ENCODE results near the gene DLGAP1.
A peak's percentile ranks its signal among the peaks of the same experiment; 100 is the strongest.
"Not testable (repeated sequence)": the region's sequence is repeated elsewhere in the genome, so short reads cannot be mapped to it uniquely, and the experiment has no call there.

DLGAP1 gene

GRCh38 chr18:4035521-4035920 is 419.6 kb downstream of the DLGAP1 start:
- POLR2A ChIA-PET = no interaction called here
- CTCF ChIA-PET = no interaction called here
- Histone ChIP-seq H3K27ac (ENCODE audit: insufficient read depth in 1 of 2, low read depth in 1 of 2, low read length in 2 of 2, poor library complexity in 1 of 2, severe bottlenecking in 2 of 2) (no peak overlapping the region), H3K4me3 (ENCODE audit: control insufficient read depth in 1 of 7, extremely low read depth in 1 of 7, insufficient read depth in 4 of 7, low read depth in 2 of 7, low read length in 6 of 7) (no peak overlapping the region), H3K27me3 (replicated peaks in 2 of 5; ENCODE audit: control insufficient read depth in 4 of 5, insufficient read depth in 5 of 5, low read length in 4 of 5) (peaks cover 0 to 8% (median 2%) of the 10 kb centered on the region in 5 experiments), H3K36me3 (ENCODE audit: control insufficient read depth in 4 of 4, insufficient read depth in 4 of 4, low read length in 3 of 4) (no peaks in the 10 kb centered on the region), H3K4me1 (ENCODE audit: control extremely low read depth in 1 of 4, control insufficient read depth in 4 of 4, insufficient read depth in 4 of 4, low read length in 3 of 4) (no peaks in the 10 kb centered on the region), H3K9me3 (ENCODE audit: control extremely low read depth in 1 of 5, control insufficient read depth in 4 of 5, insufficient read depth in 2 of 5, low read depth in 1 of 5, low read length in 4 of 5) (peaks cover 0 to 4% (median 0%) of the 10 kb centered on the region in 5 experiments)
- 15% methylated on average over 5 of the region's 6 CpGs for WGBS (ENCODE audit: insufficient coverage)
- peak; percentile 1 to 18 (median 8) for DNase-seq

GRCh38 chr18:4034815-4035214 is 420.3 kb downstream of the DLGAP1 start:
- POLR2A ChIA-PET; H3K4me3 ChIP-seq (ENCODE audit: control insufficient read depth in 1 of 7, extremely low read depth in 1 of 7, insufficient read depth in 4 of 7, low read depth in 2 of 7, low read length in 6 of 7); CTCF ChIA-PET; H3K27me3 ChIP-seq (replicated peaks in 2 of 5; ENCODE audit: control insufficient read depth in 4 of 5, insufficient read depth in 5 of 5, low read length in 4 of 5); H3K36me3 ChIP-seq (ENCODE audit: control insufficient read depth in 4 of 4, insufficient read depth in 4 of 4, low read length in 3 of 4); H3K27ac ChIP-seq (ENCODE audit: insufficient read depth in 1 of 2, low read depth in 1 of 2, low read length in 2 of 2, poor library complexity in 1 of 2, severe bottlenecking in 2 of 2); H3K9me3 ChIP-seq (ENCODE audit: control extremely low read depth in 1 of 5, control insufficient read depth in 4 of 5, insufficient read depth in 2 of 5, low read depth in 1 of 5, low read length in 4 of 5); H3K4me1 ChIP-seq (ENCODE audit: control extremely low read depth in 1 of 4, control insufficient read depth in 4 of 4, insufficient read depth in 4 of 4, low read length in 3 of 4); DNase-seq: not testable (repeated sequence)
- WGBS (ENCODE audit: insufficient coverage) = no CpG with 5 or more reads among the region's 4 CpGs

GRCh38 chr18:4026542-4026941 is 428.6 kb downstream of the DLGAP1 start:
- WGBS (ENCODE audit: insufficient coverage) = no CpG with 5 or more reads among the region's 1 CpG
- no peak for DNase-seq
- CTCF ChIA-PET = no interaction called here
- Histone ChIP-seq H3K9me3 (ENCODE audit: control extremely low read depth in 1 of 5, control insufficient read depth in 4 of 5, insufficient read depth in 2 of 5, low read depth in 1 of 5, low read length in 4 of 5) (peaks cover 0 to 9% (median 0%) of the 10 kb centered on the region in 5 experiments), H3K4me1 (ENCODE audit: control extremely low read depth in 1 of 4, control insufficient read depth in 4 of 4, insufficient read depth in 4 of 4, low read length in 3 of 4) (no peaks in the 10 kb centered on the region), H3K27me3 (replicated peaks in 2 of 5; ENCODE audit: control insufficient read depth in 4 of 5, insufficient read depth in 5 of 5, low read length in 4 of 5) (no peaks in the 10 kb centered on the region), H3K4me3 (ENCODE audit: control insufficient read depth in 1 of 7, extremely low read depth in 1 of 7, insufficient read depth in 4 of 7, low read depth in 2 of 7, low read length in 6 of 7) (no peak overlapping the region), H3K27ac (ENCODE audit: insufficient read depth in 1 of 2, low read depth in 1 of 2, low read length in 2 of 2, poor library complexity in 1 of 2, severe bottlenecking in 2 of 2) (no peak overlapping the region), H3K36me3 (ENCODE audit: control insufficient read depth in 4 of 4, insufficient read depth in 4 of 4, low read length in 3 of 4) (no peaks in the 10 kb centered on the region)
- POLR2A ChIA-PET = no interaction called here

- CTCF ChIA-PET = no interaction called here
Measured at GRCh38 chr18:4024702-4025101, 430.4 kb downstream of the DLGAP1 start.

GRCh38 chr18:4022749-4023148 is 432.4 kb downstream of the DLGAP1 start:
- POLR2A ChIA-PET; H3K27me3 ChIP-seq (replicated peaks in 2 of 5; ENCODE audit: control insufficient read depth in 4 of 5, insufficient read depth in 5 of 5, low read length in 4 of 5); DNase-seq; H3K4me1 ChIP-seq (ENCODE audit: control extremely low read depth in 1 of 4, control insufficient read depth in 4 of 4, insufficient read depth in 4 of 4, low read length in 3 of 4); H3K27ac ChIP-seq (ENCODE audit: insufficient read depth in 1 of 2, low read depth in 1 of 2, low read length in 2 of 2, poor library complexity in 1 of 2, severe bottlenecking in 2 of 2); H3K9me3 ChIP-seq (ENCODE audit: control extremely low read depth in 1 of 5, control insufficient read depth in 4 of 5, insufficient read depth in 2 of 5, low read depth in 1 of 5, low read length in 4 of 5); H3K36me3 ChIP-seq (ENCODE audit: control insufficient read depth in 4 of 4, insufficient read depth in 4 of 4, low read length in 3 of 4); CTCF ChIA-PET; H3K4me3 ChIP-seq (ENCODE audit: control insufficient read depth in 1 of 7, extremely low read depth in 1 of 7, insufficient read depth in 4 of 7, low read depth in 2 of 7, low read length in 6 of 7): not testable (repeated sequence)
- WGBS (ENCODE audit: insufficient coverage) = no CpG with 5 or more reads among the region's 1 CpG

More at GRCh38 chr18:4024702-4025101, 430.4 kb downstream of the DLGAP1 start:
- POLR2A ChIA-PET = no interaction called here
- no peaks in the 10 kb centered on the region for H3K36me3 ChIP-seq (ENCODE audit: control insufficient read depth in 4 of 4, insufficient read depth in 4 of 4, low read length in 3 of 4)
- DNase-seq = no peak
- H3K4me3 ChIP-seq (ENCODE audit: control insufficient read depth in 1 of 7, extremely low read depth in 1 of 7, insufficient read depth in 4 of 7, low read depth in 2 of 7, low read length in 6 of 7) = no peak overlapping the region
- peaks cover 0 to 9% (median 0%) of the 10 kb centered on the region in 5 experiments for H3K9me3 ChIP-seq (ENCODE audit: control extremely low read depth in 1 of 5, control insufficient read depth in 4 of 5, insufficient read depth in 2 of 5, low read depth in 1 of 5, low read length in 4 of 5)
- 90% methylated on average over 1 of the region's 2 CpGs for WGBS (ENCODE audit: insufficient coverage)
- no peaks in the 10 kb centered on the region for H3K27me3 ChIP-seq (replicated peaks in 2 of 5; ENCODE audit: control insufficient read depth in 4 of 5, insufficient read depth in 5 of 5, low read length in 4 of 5)
- H3K27ac ChIP-seq (ENCODE audit: insufficient read depth in 1 of 2, low read depth in 1 of 2, low read length in 2 of 2, poor library complexity in 1 of 2, severe bottlenecking in 2 of 2) = no peak overlapping the region
- no peaks in the 10 kb centered on the region for H3K4me1 ChIP-seq (ENCODE audit: control extremely low read depth in 1 of 4, control insufficient read depth in 4 of 4, insufficient read depth in 4 of 4, low read length in 3 of 4)

GRCh38 chr18:4020026-4020425 is 435.1 kb downstream of the DLGAP1 start:
- peaks cover 0 to 9% (median 0%) of the 10 kb centered on the region in 5 experiments for H3K9me3 ChIP-seq (ENCODE audit: control extremely low read depth in 1 of 5, control insufficient read depth in 4 of 5, insufficient read depth in 2 of 5, low read depth in 1 of 5, low read length in 4 of 5)
- WGBS (ENCODE audit: insufficient coverage) = 100% methylated on average over 1 of the region's 5 CpGs
- H3K4me1 ChIP-seq (ENCODE audit: control extremely low read depth in 1 of 4, control insufficient read depth in 4 of 4, insufficient read depth in 4 of 4, low read length in 3 of 4) = no peaks in the 10 kb centered on the region
- DNase-seq = peak in 1 of 3 donors; percentile 4
- POLR2A ChIA-PET = no interaction called here
- H3K36me3 ChIP-seq (ENCODE audit: control insufficient read depth in 4 of 4, insufficient read depth in 4 of 4, low read length in 3 of 4) = no peaks in the 10 kb centered on the region
- CTCF ChIA-PET = no interaction called here
- H3K4me3 ChIP-seq (ENCODE audit: control insufficient read depth in 1 of 7, extremely low read depth in 1 of 7, insufficient read depth in 4 of 7, low read depth in 2 of 7, low read length in 6 of 7) = no peak overlapping the region
- no peak overlapping the region for H3K27ac ChIP-seq (ENCODE audit: insufficient read depth in 1 of 2, low read depth in 1 of 2, low read length in 2 of 2, poor library complexity in 1 of 2, severe bottlenecking in 2 of 2)
- H3K27me3 ChIP-seq (replicated peaks in 2 of 5; ENCODE audit: control insufficient read depth in 4 of 5, insufficient read depth in 5 of 5, low read length in 4 of 5) = no peaks in the 10 kb centered on the region

GRCh38 chr18:4017480-4017879 is 437.6 kb downstream of the DLGAP1 start:
- Histone ChIP-seq H3K4me3 (ENCODE audit: control insufficient read depth in 1 of 7, extremely low read depth in 1 of 7, insufficient read depth in 4 of 7, low read depth in 2 of 7, low read length in 6 of 7) (no peak overlapping the region), H3K36me3 (ENCODE audit: control insufficient read depth in 4 of 4, insufficient read depth in 4 of 4, low read length in 3 of 4) (no peaks in the 10 kb centered on the region), H3K9me3 (ENCODE audit: control extremely low read depth in 1 of 5, control insufficient read depth in 4 of 5, insufficient read depth in 2 of 5, low read depth in 1 of 5, low read length in 4 of 5) (peaks cover 0 to 2% (median 0%) of the 10 kb centered on the region in 5 experiments), H3K27me3 (replicated peaks in 2 of 5; ENCODE audit: control insufficient read depth in 4 of 5, insufficient read depth in 5 of 5, low read length in 4 of 5) (no peaks in the 10 kb centered on the region), H3K27ac (ENCODE audit: insufficient read depth in 1 of 2, low read depth in 1 of 2, low read length in 2 of 2, poor library complexity in 1 of 2, severe bottlenecking in 2 of 2) (no peak overlapping the region), H3K4me1 (ENCODE audit: control extremely low read depth in 1 of 4, control insufficient read depth in 4 of 4, insufficient read depth in 4 of 4, low read length in 3 of 4) (no peaks in the 10 kb centered on the region)
- WGBS (ENCODE audit: insufficient coverage) = no CpG with 5 or more reads among the region's 3 CpGs
- ChIA-PET POLR2A (no interaction called here), CTCF (no interaction called here)
- peak; percentile 43 to 72 (median 61) for DNase-seq
